HG02798 (cell line): Measurements from ENCODE around the gene LRP1B.
"Not testable (repeated sequence)": the region's sequence is repeated elsewhere in the genome, so short reads cannot be mapped to it uniquely, and the experiment has no call there.

Experiments used
- ATAC-seq: cut with Tn5 transposase; IDR thresholded peaks from one replicate; pipeline ENCODE4 v1.9.1; 2021; ENCODE audit warnings: mild to moderate bottlenecking; ENCODE audit not compliant: unreplicated experiment, poor library complexity

The LRP1B gene

GRCh38 chr2:141015341-141016047 lies 1115.3 kb downstream of the LRP1B start:
- ATAC-seq = no peak

GRCh38 chr2:141003967-141004657 lies 1126.7 kb downstream of the LRP1B start:
- no peak for ATAC-seq

DNA sequence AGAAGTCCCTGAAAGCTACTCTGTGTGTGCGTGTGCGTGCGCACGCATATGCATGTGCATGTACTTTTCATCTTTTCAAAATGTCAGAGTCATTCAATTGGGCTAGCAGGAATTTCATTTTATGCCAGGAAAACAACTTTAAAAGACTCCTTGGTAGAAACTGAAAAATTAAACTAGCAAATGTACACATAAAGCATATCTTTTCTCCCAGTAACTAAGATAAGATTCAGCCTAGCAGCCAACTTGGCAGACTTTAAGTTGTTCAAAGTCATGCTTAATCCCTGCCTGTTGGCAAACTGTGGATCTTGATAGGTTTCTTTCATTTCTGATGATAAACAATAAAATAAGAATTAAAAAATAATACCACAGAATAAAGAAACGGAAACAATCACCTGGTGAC lies 1129.1 kb downstream of the LRP1B start:
- no peak for ATAC-seq

DNA sequence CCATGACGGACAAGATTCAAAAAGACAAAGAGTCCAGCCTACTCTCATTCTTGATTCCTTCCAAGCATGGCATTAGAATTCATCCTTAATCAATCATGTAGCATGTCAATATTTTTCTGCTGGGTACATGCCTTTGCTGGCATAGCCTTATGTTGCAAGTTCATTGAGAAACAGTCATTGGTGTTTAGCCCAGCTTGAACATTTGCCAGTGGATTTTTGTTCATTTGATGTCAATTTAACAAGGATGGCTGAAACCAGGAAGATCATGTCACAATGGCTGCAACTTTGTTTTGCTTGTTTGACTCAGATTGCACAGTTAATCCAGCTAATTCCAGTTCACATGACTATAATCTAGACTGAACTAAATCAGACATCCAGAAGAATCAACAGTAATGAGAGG lies 1132.2 kb downstream of the LRP1B start:
- ATAC-seq = no peak

GRCh38 chr2:140998017-140998416 lies 1132.8 kb downstream of the LRP1B start:
- no peak for ATAC-seq

- no peak for ATAC-seq
These were observed 1136.0 kb downstream of the LRP1B start for GRCh38 chr2:140994856-140995255.

DNA sequence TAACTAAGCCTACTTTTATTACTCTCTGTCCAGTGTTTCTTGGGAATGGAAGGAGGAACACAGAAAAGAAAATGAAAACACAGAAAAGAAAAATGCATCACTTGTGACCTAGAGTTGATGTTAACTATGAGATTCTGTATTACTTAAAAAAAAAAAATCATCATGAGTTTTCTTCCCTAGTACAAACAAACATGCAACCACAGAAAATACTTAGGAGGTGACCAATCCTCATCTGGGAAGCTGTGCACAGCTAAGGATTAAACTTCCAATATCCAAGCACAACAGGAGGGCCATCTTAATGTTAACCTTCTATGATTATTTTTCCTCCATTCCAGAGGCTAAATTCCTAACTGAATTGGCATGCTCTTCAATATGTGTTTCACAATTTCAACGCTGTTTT lies 1140.4 kb downstream of the LRP1B start:
- no peak for ATAC-seq

DNA sequence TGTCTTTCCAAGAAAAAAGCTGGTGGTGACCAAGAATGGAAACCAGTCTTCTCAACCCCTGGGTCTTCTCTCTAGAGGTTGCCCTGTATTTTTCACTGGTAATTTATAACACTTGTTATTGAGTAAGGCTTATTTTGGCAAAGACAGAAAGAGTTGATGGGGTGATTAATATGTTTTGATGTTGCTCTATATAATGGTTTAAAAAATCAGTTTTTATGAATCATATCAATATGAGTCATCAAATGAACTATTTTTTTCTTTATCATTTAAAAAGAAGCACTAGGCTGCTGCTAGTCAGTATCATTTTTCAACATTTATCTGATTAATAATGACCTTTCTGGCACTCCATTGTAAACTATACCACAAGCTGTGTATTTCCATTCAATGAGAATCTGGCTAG lies 1142.2 kb downstream of the LRP1B start:
- no peak for ATAC-seq

GRCh38 chr2:140986456-140986855 lies 1144.4 kb downstream of the LRP1B start:
- no peak for ATAC-seq

GRCh38 chr2:140975237-140975636 lies 1155.6 kb downstream of the LRP1B start:
- no peak for ATAC-seq

DNA sequence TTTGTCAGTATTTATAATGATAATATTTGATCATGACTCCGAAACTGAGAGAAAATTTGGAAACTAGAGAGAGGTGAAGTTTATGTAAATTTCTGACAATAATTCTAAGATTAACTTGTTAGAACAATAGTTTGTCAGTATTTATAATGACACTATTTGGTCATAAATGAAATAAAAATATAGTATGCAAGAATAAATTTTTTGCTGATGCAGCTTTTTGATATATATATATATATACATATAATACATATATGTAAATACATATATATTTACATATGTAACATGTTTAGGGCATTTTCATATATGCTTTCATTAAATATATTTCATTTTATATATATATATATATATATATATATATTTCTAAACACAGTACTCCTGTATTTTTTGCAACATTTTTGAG lies 1158.1 kb downstream of the LRP1B start:
- ATAC-seq = no peak

GRCh38 chr2:140964324-140964723 lies 1166.5 kb downstream of the LRP1B start:
- ATAC-seq = not testable (repeated sequence)

DNA sequence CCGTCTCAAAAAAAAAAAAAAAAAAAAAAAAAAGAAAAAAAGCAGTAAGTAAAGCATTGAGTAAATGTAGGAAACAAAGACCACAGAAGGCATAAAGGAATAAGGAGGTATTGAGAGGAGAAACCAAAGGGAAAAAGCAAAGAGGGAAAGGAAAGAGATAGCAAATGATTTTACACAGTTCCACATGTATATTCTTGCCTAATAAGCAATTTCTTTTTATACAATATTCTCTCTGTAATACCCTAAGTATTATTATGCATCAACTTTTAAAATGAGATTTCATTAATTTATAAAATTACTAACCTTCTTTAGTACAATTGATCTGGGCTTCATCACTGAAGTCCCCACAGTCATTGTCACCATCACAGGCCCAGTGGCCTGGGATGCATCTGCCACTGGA lies 1180.9 kb downstream of the LRP1B start:
- no peak for ATAC-seq

DNA sequence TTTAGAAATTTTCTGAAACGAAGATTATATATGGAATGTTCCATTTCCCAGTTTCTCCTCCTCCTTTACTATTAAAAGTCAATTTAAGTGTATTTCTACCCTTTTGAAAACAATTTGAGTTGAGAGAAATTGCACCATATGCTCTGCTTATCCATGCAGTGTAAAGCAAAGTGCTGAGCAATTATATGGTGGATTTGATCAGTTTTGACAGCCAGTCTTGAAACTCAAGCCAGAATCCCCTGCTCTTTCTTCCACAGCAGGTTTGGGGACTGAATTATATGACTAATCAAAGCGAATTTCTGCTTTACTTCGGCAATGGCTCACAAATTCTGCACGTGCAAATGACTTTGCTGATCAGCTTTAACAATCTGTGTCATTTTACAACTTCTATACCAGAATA lies 1183.6 kb downstream of the LRP1B start:
- no peak for ATAC-seq

DNA sequence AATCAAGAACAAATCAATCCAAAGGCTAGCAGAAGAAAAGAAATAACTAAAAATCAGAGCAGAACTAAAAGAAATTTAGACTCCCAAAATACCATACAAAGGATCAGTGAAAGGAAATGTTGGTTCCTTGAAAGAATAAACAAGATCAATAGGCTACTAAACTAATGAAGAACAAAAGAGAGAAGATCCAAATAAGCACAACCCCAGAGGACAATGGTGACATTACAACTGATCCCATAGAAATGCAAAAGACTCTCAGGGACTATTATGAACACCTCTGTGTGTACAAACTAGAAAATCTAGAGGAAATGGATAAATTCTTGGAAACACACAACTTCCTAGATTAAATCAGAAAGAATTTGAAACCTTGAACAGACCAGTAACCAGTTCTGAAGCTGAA lies 1186.9 kb downstream of the LRP1B start:
- ATAC-seq = no peak

DNA sequence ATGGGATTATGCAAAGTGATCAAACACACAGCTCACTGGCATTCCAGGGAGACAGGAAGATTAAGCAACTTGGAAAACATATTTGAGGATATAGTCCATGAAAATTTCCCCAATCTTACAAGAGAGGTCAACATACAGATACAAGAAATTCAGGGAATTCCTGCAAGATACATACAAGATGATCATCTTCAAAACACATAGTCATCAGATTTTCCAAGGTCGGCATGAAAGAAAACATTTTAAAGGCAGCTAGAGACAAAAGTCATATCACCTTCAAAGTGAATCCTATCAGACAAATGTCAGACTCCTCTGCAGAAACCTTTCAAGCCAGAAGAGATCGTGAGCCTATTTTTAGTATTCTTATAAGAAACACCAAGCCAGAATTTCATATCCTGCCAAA lies 1188.5 kb downstream of the LRP1B start:
- ATAC-seq = no peak

GRCh38 chr2:140929849-140930248 lies 1201.0 kb downstream of the LRP1B start:
- ATAC-seq = no peak

DNA sequence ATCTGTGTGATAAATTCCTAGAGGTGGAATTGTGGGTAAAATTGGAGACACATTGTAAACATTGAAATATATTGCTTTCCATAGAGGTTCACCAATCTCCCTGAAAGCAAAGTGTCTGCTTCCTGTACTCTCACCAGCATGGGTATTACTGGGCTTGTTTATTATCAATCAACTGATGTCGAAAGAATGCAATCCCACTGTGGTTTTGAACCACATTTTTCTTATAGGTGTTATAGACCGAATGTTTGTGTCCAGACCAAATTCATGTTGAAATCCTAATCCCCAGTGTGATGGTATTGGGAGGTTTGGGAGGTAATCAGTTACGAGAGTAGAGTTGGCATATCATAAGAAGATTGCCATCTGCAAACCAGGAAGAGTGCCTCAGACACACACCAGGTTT lies 1212.4 kb downstream of the LRP1B start:
- no peak for ATAC-seq

- no peak for ATAC-seq
These were observed 1214.4 kb downstream of the LRP1B start for GRCh38 chr2:140916410-140916809.

DNA sequence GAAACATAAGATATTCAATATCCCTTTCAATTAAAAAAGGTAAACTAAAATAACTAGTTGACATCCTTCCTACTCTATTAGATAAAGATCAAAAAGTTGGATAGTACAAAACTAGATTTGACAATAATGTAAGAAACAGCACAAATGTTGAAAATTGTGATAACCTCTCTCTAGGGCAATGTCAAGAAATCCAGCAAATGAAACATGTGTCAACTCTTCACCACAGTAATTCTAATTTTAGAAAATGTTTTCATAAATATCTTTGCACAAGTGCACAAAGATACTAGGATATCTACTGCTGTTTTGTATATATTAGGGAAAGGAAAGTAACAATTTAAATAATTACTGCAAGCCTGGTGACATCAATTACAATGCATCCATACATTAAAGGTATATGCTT lies 1220.1 kb downstream of the LRP1B start:
- no peak for ATAC-seq

DNA sequence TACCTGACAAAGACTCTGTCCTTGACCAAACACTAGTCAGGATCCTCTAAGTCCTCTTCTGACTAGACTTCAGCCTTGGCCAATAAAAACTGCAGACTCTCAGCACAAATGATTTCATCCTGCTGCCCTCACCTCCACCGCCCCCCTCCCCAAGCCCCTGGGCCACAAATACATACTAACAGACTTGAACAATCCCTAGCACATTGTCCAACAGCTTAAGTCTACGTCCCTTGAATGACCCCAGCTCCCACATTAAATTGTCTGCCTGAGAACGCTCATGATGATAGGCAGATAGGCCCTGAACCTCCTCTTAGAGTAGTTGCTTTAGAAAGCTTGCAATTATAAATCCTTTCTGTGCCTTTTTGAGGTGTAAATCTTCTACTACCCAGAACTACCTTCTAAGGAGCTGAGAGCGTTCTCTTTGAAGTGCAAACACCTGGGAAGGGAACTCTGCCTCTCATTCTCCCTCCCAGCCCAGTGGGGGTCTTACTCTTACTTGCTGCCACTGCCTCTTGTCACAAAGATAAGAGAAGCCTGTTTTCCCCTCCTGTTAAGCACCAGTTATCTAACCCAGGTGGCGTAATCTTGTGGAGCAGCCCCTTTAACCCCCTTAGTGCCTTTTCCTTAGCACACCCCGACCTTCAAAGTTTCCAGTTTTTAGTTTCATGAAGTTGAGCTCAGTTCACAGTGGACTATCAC lies 1225.6 kb downstream of the LRP1B start:
- ATAC-seq = no peak

GRCh38 chr2:140895378-140895777 lies 1235.4 kb downstream of the LRP1B start:
- ATAC-seq = no peak
